H7 (cell line): ENCODE measurements around the gene PLET1. TPM values are rescaled to one million over a fixed set of nuclear protein-coding genes. Genes with fewer than 3 reads are reported as not detected.
A peak's percentile ranks its signal among the peaks of the same experiment; 100 is the strongest.

ENCODE experiments used
- DNase-seq: peaks from one replicate; pipeline ENCODE4 v3.0.0; 2012
- H3K27me3 ChIP-seq: 2 replicates; pipeline ENCODE4 v1.6.0; 2011; ENCODE audit warnings: mild to moderate bottlenecking, low read length; ENCODE audit not compliant: control insufficient read depth, insufficient read depth
- H3K36me3 ChIP-seq: replicated peaks from 2 replicates; pipeline ENCODE4 v1.5.1; 2011; ENCODE audit warnings: low read length; ENCODE audit not compliant: control insufficient read depth, insufficient read depth
- H3K4me3 ChIP-seq: 2 replicates; pipeline ENCODE4 v1.5.1; 2011; ENCODE audit warnings: low read depth, mild to moderate bottlenecking, control low read depth, low read length, moderate library complexity; ENCODE audit not compliant: insufficient read depth
- total RNA-seq: library from RNA; depleted of rRNA; stranded (reverse); fragments of >200 nt; shearing (Covaris generic); gene quantifications from 2 replicates; pipeline ENCODE4 v1.2.3, GENCODE V29; 2014

The PLET1 gene
- total RNA-seq, 1 experiment from 2014 or later: not detected

DNA sequence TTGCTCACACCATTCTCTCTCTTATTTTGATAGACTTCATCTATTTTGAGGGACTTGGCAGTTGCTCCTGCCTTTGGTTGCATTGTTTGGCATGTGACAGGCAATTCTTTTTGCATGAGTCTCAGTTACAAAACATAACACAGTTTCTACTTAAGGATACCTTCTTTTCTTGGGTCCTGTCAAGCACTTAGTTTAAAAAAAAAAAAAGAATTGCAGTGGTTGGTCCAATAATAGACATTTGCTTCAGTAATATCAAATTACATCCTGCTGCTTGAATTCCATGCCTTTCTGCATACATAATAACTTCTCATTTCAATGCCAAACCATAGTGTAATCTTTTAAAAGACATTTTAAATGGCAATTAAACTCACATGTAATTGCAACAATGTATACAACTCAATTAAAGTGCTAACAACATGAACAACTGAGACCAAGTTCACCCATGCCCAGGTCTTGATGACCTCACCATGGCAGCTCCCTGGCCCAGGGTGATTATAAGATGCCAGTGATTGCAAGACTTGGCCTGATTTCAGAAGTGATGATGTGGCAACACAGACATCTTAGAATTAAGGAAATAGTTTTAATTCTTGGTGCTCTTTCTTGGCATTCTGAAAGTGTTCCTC, 32.2 kb upstream of the PLET1 start:
- Histone ChIP-seq H3K36me3 (no peaks in the 10 kb centered on the region), H3K4me3 (no peak overlapping the region), H3K27me3 (peaks cover 8% of the 10 kb centered on the region)
- DNase-seq: no peak

- H3K36me3 ChIP-seq: no peaks in the 10 kb centered on the region
- no peak for DNase-seq
- no peak overlapping the region for H3K4me3 ChIP-seq
- peaks cover 8% of the 10 kb centered on the region for H3K27me3 ChIP-seq
Observed at GRCh38 chr11:112292188-112292587, 31.5 kb upstream of the PLET1 start.

GRCh38 chr11:112291191-112291590, 30.5 kb upstream of the PLET1 start:
- no peak for DNase-seq
- Histone ChIP-seq H3K4me3 (no peak overlapping the region), H3K36me3 (no peaks in the 10 kb centered on the region), H3K27me3 (peaks cover 8% of the 10 kb centered on the region)

DNA sequence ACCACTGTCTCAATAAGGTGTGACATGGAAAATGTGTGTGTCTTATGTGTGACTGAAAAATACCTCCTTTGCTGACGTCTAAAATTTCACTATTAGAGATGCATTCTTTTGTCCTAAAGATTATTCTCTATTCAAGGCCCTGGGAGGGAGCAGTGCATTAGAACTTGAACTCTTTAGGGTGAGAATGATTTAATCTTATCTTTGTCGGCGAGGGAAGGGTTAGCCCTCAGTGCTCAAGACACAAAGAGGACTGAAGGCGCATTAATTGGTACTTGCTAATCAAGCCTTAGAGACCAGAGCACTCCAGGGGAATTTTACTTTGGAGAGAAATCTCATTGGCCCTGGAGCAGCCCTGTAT, 29.8 kb upstream of the PLET1 start:
- H3K4me3 ChIP-seq: peak overlapping the region; percentile 57
- H3K27me3 ChIP-seq: peaks cover 8% of the 10 kb centered on the region
- H3K36me3 ChIP-seq: no peaks in the 10 kb centered on the region
- DNase-seq: peak; percentile 51

- DNase-seq: peak; percentile 97
- H3K27me3 ChIP-seq: peaks cover 8% of the 10 kb centered on the region
- no peaks in the 10 kb centered on the region for H3K36me3 ChIP-seq
- peak overlapping the region; percentile 57 for H3K4me3 ChIP-seq
Observed at GRCh38 chr11:112289588-112290492, 29.2 kb upstream of the PLET1 start.

DNA sequence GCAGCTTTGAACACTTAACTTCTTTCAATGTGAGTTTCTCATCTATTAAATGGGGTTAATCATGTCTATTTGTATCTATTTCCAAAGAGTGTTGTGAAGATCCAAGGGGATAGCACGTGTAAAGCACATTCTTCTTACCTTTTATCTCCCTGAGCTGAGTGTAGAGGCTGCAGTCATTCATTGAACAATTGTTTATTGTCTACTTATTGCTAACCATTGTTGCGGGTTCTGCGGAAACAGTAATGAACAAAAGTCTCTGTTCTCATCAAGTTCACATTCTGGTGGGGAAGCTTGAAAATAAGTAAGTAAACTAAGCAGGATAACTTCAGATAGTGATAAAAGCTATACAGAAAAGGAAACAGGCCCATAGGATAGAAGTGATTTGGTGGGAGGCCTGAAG, 27.4 kb upstream of the PLET1 start:
- Histone ChIP-seq H3K27me3 (peaks cover 8% of the 10 kb centered on the region), H3K4me3 (no peak overlapping the region), H3K36me3 (no peaks in the 10 kb centered on the region)
- DNase-seq: no peak

DNA sequence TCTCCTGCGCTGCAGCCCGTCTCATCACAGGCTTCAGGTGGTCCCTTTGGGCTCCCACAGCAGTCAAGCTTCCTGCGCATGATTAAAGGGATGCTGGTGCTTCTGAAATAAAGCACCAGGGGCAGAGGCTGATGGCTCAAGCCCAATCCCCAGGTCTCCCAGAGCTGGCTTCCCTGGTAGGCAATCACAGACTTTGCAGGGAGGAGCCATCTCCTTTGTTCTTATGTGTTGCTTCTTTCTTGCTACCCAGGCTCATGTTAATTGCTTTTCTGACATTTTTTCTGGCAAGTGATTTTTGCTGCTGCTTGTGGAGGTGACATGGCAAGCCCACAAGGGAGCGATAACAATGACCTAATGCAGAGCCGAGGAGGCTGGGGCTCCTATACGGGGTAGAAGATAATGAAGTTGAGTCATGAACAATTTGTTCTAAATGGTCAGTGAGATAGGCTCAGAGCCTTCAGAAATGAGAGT, 25.2 kb upstream of the PLET1 start:
- H3K36me3 ChIP-seq: no peaks in the 10 kb centered on the region
- peak; percentile 59 for DNase-seq
- no peak overlapping the region for H3K4me3 ChIP-seq
- peaks cover 8% of the 10 kb centered on the region for H3K27me3 ChIP-seq

DNA sequence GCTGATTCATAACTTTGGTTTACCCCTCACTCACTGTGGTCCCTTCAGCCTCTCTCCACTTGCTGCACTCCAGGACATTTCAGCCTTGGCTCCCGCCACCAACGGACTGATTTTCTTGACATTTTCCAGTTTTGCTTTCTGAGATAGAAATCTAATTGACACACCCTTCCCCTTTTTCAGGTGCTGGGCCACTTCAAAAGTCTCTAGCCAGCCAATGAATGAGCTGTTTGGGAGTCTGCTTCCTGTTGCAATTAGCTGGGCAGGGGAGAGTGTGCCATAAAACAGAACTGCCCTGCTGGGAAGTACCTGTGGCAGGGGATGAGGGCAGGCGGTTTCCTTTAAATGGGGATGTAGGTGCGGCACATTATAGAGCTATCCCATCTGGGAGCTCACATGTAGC, 21.1 kb upstream of the PLET1 start:
- DNase-seq: no peak
- peaks cover 2% of the 10 kb centered on the region for H3K27me3 ChIP-seq
- H3K4me3 ChIP-seq: no peak overlapping the region
- H3K36me3 ChIP-seq: no peaks in the 10 kb centered on the region

- H3K27me3 ChIP-seq: peaks cover 2% of the 10 kb centered on the region
- no peaks in the 10 kb centered on the region for H3K36me3 ChIP-seq
- H3K4me3 ChIP-seq: peak overlapping the region; percentile 38
- DNase-seq: peak; percentile 84
Observed at GRCh38 chr11:112280268-112281126, 19.8 kb upstream of the PLET1 start.

GRCh38 chr11:112279901-112280267, 19.2 kb upstream of the PLET1 start:
- DNase-seq: peak; percentile 88
- Histone ChIP-seq H3K27me3 (peaks cover 2% of the 10 kb centered on the region), H3K36me3 (no peaks in the 10 kb centered on the region), H3K4me3 (peak overlapping the region; percentile 38)

DNA sequence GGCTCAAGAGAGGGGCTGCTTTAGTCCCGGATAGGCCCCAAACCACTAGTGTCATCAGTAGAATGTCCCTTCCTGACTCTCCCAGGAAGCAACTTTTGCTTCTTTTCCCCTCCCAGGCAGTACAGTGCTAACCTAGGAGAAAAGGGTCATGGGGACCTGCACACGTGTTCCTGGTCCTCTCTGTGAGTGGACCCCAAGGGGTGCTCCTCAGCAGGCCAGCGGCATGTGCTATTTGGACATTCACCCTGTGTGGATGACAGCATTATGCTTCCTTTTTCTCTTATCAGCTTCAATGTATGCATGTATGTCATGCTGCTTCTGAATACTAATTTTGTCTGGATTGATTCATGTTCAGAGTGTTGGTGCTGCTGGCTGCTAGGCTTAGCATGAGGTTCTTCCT, 18.1 kb upstream of the PLET1 start:
- no peak overlapping the region for H3K4me3 ChIP-seq
- peaks cover 2% of the 10 kb centered on the region for H3K27me3 ChIP-seq
- no peaks in the 10 kb centered on the region for H3K36me3 ChIP-seq
- DNase-seq: no peak

GRCh38 chr11:112277941-112278340, 17.3 kb upstream of the PLET1 start:
- no peak overlapping the region for H3K4me3 ChIP-seq
- H3K36me3 ChIP-seq: no peaks in the 10 kb centered on the region
- DNase-seq: no peak
- peaks cover 2% of the 10 kb centered on the region for H3K27me3 ChIP-seq

GRCh38 chr11:112277029-112277428, 16.4 kb upstream of the PLET1 start:
- Histone ChIP-seq H3K27me3 (peaks cover 2% of the 10 kb centered on the region), H3K4me3 (no peak overlapping the region), H3K36me3 (no peaks in the 10 kb centered on the region)
- DNase-seq: no peak

DNA sequence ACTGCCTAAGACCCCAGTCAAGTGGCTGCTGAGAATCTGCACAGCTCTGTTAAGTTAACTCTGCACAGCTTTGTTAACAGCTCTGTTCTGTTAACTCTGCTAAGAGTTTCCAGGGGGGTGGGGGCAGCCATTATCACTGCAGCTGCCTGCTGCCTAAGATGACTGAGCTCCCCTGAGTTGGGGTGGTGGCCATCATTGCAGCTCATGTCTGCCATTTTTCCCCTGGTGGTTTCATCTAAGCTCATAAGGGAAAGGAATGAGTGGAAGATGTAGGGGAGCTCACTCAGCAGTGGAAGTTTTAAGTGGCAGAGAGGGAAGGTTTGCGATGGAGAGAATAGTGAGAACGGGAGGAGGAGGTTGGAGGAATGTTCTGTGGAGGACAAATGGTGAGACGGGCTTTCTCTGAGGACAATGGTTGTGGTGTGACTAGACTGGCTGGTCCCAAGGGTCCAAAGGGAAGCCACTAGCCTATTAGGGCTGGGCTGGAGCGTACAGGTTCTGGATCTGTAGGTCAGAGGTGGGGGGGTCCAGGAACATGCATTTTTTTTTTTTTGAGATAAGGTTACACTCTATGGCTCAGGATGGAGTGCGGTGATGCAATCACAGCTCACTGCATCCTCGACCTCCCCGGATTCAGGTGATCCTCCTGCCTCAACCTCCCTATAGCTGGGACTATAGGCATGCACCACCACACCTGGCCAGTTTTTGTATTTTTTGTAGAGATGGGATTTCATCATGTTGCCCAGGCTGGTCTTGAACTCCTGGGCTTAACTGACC, 13.5 kb upstream of the PLET1 start:
- Histone ChIP-seq H3K27me3 (no peaks in the 10 kb centered on the region), H3K4me3 (no peak overlapping the region), H3K36me3 (no peaks in the 10 kb centered on the region)
- DNase-seq: no peak
